SK-N-SH (cell line): Measurements from ENCODE around the gene POLR1A. TPM values are rescaled to one million over a fixed set of nuclear protein-coding genes. Genes with fewer than 3 reads are reported as not detected.

Source experiments
- CTCF ChIA-PET: fragments of 300-600, 350-600 bp; formaldehyde crosslinking; extraction: SDS; loops from one replicate; lab custom pipeline; 2021; lab: Yijun Ruan, JAX
- POLR2A ChIA-PET: fragments of 350-600 bp; sonication (Branson Sonifier 250); formaldehyde crosslinking; extraction: SDS; loops from one replicate; lab custom pipeline; 2020; ENCODE audit warnings: antibody characterized with exemption, inconsistent platforms; lab: Yijun Ruan, JAX
- DNase-seq: peaks from one replicate; pipeline ENCODE4 v3.0.0; 2012
- H2AFZ ChIP-seq: fragments of 200-600 bp; sonication (generic); 2 replicates; pipeline ENCODE4 v1.8.1; 2016; ENCODE audit warnings: antibody characterized with exemption, mild to moderate bottlenecking, low read depth
- H3F3A ChIP-seq: fragments of 200-600 bp; sonication (generic); replicated peaks from 2 replicates; pipeline ENCODE3; 2016; ENCODE audit warnings: antibody characterized with exemption, mild to moderate bottlenecking; ENCODE audit not compliant: insufficient read depth
- H3K27ac ChIP-seq, 2 experiments: fragments of 200-500 bp in 1 of 2; fragments of 200-600 bp in 1 of 2; sonication (Bioruptor generic) in 1 of 2; sonication (generic), shearing (Covaris generic) in 1 of 2; 2 replicates each; pipeline versions ENCODE4 v1.5.1 to v1.6.1; 2014 to 2016; ENCODE audit warnings: low read depth in 2 of 2, inconsistent platforms in 1 of 2, low read length in 1 of 2, mild to moderate bottlenecking in 1 of 2, mixed read lengths in 1 of 2
- H3K27me3 ChIP-seq: fragments of 200-600 bp; sonication (generic), shearing (Covaris generic); 2 replicates; pipeline ENCODE4 v1.6.1; 2016; ENCODE audit warnings: mixed run types; ENCODE audit not compliant: insufficient read depth
- H3K36me3 ChIP-seq, 2 experiments: fragments of 200-500 bp in 1 of 2; fragments of 200-600 bp in 1 of 2; sonication (Bioruptor generic) in 1 of 2; sonication (generic) in 1 of 2; replicated peaks in 1 of 2; 2 replicates each; pipeline versions ENCODE3 to v1.5.1; 2014 to 2016; ENCODE audit warnings: low read length in 1 of 2, mild to moderate bottlenecking in 1 of 2; ENCODE audit not compliant: insufficient read depth in 2 of 2, control insufficient read depth in 1 of 2
- H3K4me1 ChIP-seq, 2 experiments: fragments of 200-500 bp in 1 of 2; fragments of 200-600 bp in 1 of 2; sonication (Bioruptor generic) in 1 of 2; sonication (generic), shearing (Covaris generic) in 1 of 2; 2 replicates each; pipeline versions ENCODE4 v1.5.1 to v1.6.1; 2014 to 2016; ENCODE audit warnings: low read depth in 1 of 2, low read length in 1 of 2, mixed run types in 1 of 2; ENCODE audit not compliant: insufficient read depth in 2 of 2, control insufficient read depth in 1 of 2
- H3K4me2 ChIP-seq: fragments of 200-600 bp; sonication (generic), shearing (Covaris generic); 2 replicates; pipeline ENCODE4 v1.6.1; 2017; ENCODE audit warnings: mixed run types
- H3K4me3 ChIP-seq, 2 experiments: fragments of 200-500 bp in 1 of 2; fragments of 200-600 bp in 1 of 2; sonication (Bioruptor generic) in 1 of 2; sonication (generic), shearing (Covaris generic) in 1 of 2; 2 replicates each; pipeline versions ENCODE4 v1.5.1 to v1.8.1; 2014 to 2016; ENCODE audit warnings: low read depth in 2 of 2, inconsistent platforms in 1 of 2, low read length in 1 of 2, mild to moderate bottlenecking in 1 of 2, mixed read lengths in 1 of 2, moderate library complexity in 1 of 2
- H3K79me2 ChIP-seq: fragments of 200-600 bp; sonication (generic); 2 replicates; pipeline ENCODE4 v1.8.1; 2017; ENCODE audit warnings: mild to moderate bottlenecking; ENCODE audit not compliant: insufficient read depth
- H3K9ac ChIP-seq: fragments of 200-600 bp; sonication (generic); 2 replicates; pipeline ENCODE4 v1.6.1; 2017; ENCODE audit warnings: mixed run types
- H3K9me2 ChIP-seq: fragments of 200-600 bp; sonication (generic); 2 replicates; pipeline ENCODE4 v1.6.1; 2017; ENCODE audit warnings: mixed run types
- H3K9me3 ChIP-seq: fragments of 200-600 bp; sonication (generic); 2 replicates; pipeline ENCODE4 v1.6.1; 2017; ENCODE audit warnings: mixed run types, mild to moderate bottlenecking, moderate library complexity
- H4K20me1 ChIP-seq: fragments of 200-600 bp; sonication (generic); 2 replicates; pipeline ENCODE4 v1.6.1; 2017; ENCODE audit warnings: mild to moderate bottlenecking, mixed run types; ENCODE audit not compliant: insufficient read depth
- EP300 ChIP-seq, 2 experiments: IDR thresholded peaks; 2 replicates each; pipeline versions ENCODE4 v1.4.0 to v1.6.1; 2012; ENCODE audit warnings: borderline replicate concordance in 1 of 2, low read depth in 1 of 2, low read length in 1 of 2
- EZH2phosphoT487 ChIP-seq: fragments of 200-600 bp; sonication (generic); IDR thresholded peaks from 2 replicates; pipeline ENCODE4 v1.6.1; 2017; ENCODE audit warnings: low read depth, mixed run types, mild to moderate bottlenecking, antibody characterized with exemption, moderate library complexity, borderline replicate concordance
- GATA2 ChIP-seq: sonication (generic); formaldehyde crosslinking; IDR thresholded peaks from 2 replicates; pipeline ENCODE4 v1.5.0; 2020; ENCODE audit warnings: mild to moderate bottlenecking, missing genetic modification reagents
- MEF2A ChIP-seq: IDR thresholded peaks from 2 replicates; pipeline ENCODE4 v1.4.0; 2012; ENCODE audit warnings: low read depth, borderline replicate concordance
- POLR2AphosphoS5 ChIP-seq: IDR thresholded peaks from 2 replicates; pipeline ENCODE4 v1.6.1; 2012; ENCODE audit warnings: low read depth, low read length
- RAD21 ChIP-seq: IDR thresholded peaks from 2 replicates; pipeline ENCODE4 v1.6.1; 2012; ENCODE audit warnings: mild to moderate bottlenecking, low read length
- RCOR1 ChIP-seq: fragments of 150-350 bp; IDR thresholded peaks from 2 replicates; pipeline ENCODE4 v1.6.1; 2017; ENCODE audit warnings: antibody characterized with exemption, low read length
- RFX5 ChIP-seq: IDR thresholded peaks from 2 replicates; pipeline ENCODE4 v1.6.1; 2012; ENCODE audit warnings: mild to moderate bottlenecking, improper control_type of control experiment, low read length
- RXRA ChIP-seq: IDR thresholded peaks from 2 replicates; pipeline ENCODE4 v1.4.0; 2012; ENCODE audit warnings: low read depth, mild to moderate bottlenecking, borderline replicate concordance
- SIN3A ChIP-seq: IDR thresholded peaks from 2 replicates; pipeline ENCODE4 v1.6.1; 2012; ENCODE audit warnings: low read depth, mild to moderate bottlenecking, low read length, moderate library complexity, borderline replicate concordance
- TAF1 ChIP-seq: IDR thresholded peaks from 2 replicates; pipeline ENCODE4 v1.6.1; 2012; ENCODE audit warnings: low read depth, mild to moderate bottlenecking, low read length, moderate library complexity, borderline replicate concordance
- TEAD4 ChIP-seq: IDR thresholded peaks from 2 replicates; pipeline ENCODE4 v1.4.0; 2012; ENCODE audit warnings: mild to moderate bottlenecking, borderline replicate concordance; ENCODE audit not compliant: insufficient read depth
- WGBS: methylation state at CpG from one replicate; pipeline ENCODE4 v1.1.6; 2017; ENCODE audit warnings: low lambda C conversion rate; 5-methylcytosine and 5-hydroxymethylcytosine counted together
- polyA plus RNA-seq, 3 experiments: library from polyadenylated mRNA; depleted of rRNA; stranded (reverse); fragments of >200 nt; gene quantifications; 2 replicates each; pipeline ENCODE4 v1.2.3, GENCODE V29; 2012
- TF ChIP-seq, protein P1 (sequence below): fragments of 150-350 bp; IDR thresholded peaks from 2 replicates; pipeline ENCODE4 v1.6.1; 2016; ENCODE audit warnings: mild to moderate bottlenecking, low read depth, low read length
- TF ChIP-seq, protein P2 (sequence below): IDR thresholded peaks from 2 replicates; pipeline ENCODE4 v1.4.0; 2012; ENCODE audit warnings: low read depth, borderline replicate concordance
- TF ChIP-seq, protein P3 (sequence below): fragments of 200-600 bp; sonication (generic); IDR thresholded peaks from 2 replicates; pipeline ENCODE4 v1.6.1; 2017; ENCODE audit warnings: antibody characterized with exemption, mild to moderate bottlenecking, moderate library complexity
- TF ChIP-seq, protein P4 (sequence below): IDR thresholded peaks from 2 replicates; pipeline ENCODE4 v1.4.0; 2012; ENCODE audit warnings: low read depth, borderline replicate concordance
- TF ChIP-seq, protein P5 (sequence below): IDR thresholded peaks from 2 replicates; pipeline ENCODE4 v1.4.0; 2012; ENCODE audit warnings: low read depth
- TF ChIP-seq, protein P6 (sequence below): IDR thresholded peaks from 2 replicates; pipeline ENCODE4 v1.6.1; 2012; ENCODE audit warnings: mild to moderate bottlenecking, low read depth, low read length, moderate library complexity

The POLR1A gene
- polyA plus RNA-seq, 1 of the 3 experiments (the other 2 are of a cell fraction): 6.1 TPM

DNA sequence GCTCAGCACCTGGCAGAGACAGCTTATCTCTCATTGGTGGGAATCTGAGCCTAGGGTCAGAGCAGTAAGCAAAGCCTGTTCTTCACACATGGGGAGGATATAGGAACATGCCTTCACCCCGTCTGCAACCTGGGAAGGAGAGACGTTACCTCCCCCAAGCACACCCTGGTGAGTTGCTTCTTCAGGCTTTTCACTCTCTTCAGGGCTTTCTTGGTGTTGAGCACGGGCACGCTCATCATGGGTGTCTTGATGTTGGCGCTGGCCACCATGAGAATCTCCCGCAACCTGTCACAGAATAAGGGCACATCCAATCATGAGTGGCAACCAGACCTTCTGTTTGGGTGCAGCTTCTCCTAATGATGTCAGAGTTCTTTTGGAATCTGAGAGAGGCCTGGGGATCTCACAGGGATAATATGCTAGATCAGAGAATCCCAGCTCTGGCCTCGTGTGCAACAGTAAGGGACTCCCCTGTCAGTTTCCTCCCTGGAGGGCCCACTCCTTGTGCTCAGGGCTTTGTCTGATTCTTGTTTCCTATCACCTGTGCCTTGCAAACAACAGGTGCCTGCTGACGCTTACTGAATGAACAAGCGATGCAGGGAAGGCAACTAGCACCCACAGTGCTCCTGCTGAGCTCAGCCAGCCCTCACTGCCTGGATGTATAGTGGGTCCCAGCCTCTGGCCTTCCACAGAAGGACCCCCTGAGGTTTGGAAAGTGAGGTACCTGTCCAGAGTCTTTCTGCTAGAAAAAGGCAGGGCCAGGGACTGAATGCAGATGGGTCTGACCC is 66.3 kb downstream of the POLR1A start:
- TF ChIP-seq EP300 (IDR thresholded peaks at IDR 0.05; ENCODE audit: borderline replicate concordance in 1 of 2, low read depth in 1 of 2, low read length in 1 of 2) (no peak), RCOR1 (no peak), RAD21 (no peak), MEF2A (no peak), TEAD4 (no peak), EZH2phosphoT487 (no peak), GATA2 (no peak), RXRA (no peak), RFX5 (no peak), SIN3A (no peak), POLR2AphosphoS5 (no peak), TAF1 (no peak)
- TF ChIP-seq, protein P1, sequence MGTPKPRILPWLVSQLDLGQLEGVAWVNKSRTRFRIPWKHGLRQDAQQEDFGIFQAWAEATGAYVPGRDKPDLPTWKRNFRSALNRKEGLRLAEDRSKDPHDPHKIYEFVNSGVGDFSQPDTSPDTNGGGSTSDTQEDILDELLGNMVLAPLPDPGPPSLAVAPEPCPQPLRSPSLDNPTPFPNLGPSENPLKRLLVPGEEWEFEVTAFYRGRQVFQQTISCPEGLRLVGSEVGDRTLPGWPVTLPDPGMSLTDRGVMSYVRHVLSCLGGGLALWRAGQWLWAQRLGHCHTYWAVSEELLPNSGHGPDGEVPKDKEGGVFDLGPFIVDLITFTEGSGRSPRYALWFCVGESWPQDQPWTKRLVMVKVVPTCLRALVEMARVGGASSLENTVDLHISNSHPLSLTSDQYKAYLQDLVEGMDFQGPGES: no peak
- TF ChIP-seq, protein P2, sequence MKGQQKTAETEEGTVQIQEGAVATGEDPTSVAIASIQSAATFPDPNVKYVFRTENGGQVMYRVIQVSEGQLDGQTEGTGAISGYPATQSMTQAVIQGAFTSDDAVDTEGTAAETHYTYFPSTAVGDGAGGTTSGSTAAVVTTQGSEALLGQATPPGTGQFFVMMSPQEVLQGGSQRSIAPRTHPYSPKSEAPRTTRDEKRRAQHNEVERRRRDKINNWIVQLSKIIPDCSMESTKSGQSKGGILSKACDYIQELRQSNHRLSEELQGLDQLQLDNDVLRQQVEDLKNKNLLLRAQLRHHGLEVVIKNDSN: no peak
- TF ChIP-seq, protein P3, sequence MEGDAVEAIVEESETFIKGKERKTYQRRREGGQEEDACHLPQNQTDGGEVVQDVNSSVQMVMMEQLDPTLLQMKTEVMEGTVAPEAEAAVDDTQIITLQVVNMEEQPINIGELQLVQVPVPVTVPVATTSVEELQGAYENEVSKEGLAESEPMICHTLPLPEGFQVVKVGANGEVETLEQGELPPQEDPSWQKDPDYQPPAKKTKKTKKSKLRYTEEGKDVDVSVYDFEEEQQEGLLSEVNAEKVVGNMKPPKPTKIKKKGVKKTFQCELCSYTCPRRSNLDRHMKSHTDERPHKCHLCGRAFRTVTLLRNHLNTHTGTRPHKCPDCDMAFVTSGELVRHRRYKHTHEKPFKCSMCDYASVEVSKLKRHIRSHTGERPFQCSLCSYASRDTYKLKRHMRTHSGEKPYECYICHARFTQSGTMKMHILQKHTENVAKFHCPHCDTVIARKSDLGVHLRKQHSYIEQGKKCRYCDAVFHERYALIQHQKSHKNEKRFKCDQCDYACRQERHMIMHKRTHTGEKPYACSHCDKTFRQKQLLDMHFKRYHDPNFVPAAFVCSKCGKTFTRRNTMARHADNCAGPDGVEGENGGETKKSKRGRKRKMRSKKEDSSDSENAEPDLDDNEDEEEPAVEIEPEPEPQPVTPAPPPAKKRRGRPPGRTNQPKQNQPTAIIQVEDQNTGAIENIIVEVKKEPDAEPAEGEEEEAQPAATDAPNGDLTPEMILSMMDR: no peak
- TF ChIP-seq, protein P4, sequence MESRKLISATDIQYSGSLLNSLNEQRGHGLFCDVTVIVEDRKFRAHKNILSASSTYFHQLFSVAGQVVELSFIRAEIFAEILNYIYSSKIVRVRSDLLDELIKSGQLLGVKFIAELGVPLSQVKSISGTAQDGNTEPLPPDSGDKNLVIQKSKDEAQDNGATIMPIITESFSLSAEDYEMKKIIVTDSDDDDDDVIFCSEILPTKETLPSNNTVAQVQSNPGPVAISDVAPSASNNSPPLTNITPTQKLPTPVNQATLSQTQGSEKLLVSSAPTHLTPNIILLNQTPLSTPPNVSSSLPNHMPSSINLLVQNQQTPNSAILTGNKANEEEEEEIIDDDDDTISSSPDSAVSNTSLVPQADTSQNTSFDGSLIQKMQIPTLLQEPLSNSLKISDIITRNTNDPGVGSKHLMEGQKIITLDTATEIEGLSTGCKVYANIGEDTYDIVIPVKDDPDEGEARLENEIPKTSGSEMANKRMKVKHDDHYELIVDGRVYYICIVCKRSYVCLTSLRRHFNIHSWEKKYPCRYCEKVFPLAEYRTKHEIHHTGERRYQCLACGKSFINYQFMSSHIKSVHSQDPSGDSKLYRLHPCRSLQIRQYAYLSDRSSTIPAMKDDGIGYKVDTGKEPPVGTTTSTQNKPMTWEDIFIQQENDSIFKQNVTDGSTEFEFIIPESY: no peak
- TF ChIP-seq, protein P5, sequence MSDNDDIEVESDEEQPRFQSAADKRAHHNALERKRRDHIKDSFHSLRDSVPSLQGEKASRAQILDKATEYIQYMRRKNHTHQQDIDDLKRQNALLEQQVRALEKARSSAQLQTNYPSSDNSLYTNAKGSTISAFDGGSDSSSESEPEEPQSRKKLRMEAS: no peak
- TF ChIP-seq, protein P6, sequence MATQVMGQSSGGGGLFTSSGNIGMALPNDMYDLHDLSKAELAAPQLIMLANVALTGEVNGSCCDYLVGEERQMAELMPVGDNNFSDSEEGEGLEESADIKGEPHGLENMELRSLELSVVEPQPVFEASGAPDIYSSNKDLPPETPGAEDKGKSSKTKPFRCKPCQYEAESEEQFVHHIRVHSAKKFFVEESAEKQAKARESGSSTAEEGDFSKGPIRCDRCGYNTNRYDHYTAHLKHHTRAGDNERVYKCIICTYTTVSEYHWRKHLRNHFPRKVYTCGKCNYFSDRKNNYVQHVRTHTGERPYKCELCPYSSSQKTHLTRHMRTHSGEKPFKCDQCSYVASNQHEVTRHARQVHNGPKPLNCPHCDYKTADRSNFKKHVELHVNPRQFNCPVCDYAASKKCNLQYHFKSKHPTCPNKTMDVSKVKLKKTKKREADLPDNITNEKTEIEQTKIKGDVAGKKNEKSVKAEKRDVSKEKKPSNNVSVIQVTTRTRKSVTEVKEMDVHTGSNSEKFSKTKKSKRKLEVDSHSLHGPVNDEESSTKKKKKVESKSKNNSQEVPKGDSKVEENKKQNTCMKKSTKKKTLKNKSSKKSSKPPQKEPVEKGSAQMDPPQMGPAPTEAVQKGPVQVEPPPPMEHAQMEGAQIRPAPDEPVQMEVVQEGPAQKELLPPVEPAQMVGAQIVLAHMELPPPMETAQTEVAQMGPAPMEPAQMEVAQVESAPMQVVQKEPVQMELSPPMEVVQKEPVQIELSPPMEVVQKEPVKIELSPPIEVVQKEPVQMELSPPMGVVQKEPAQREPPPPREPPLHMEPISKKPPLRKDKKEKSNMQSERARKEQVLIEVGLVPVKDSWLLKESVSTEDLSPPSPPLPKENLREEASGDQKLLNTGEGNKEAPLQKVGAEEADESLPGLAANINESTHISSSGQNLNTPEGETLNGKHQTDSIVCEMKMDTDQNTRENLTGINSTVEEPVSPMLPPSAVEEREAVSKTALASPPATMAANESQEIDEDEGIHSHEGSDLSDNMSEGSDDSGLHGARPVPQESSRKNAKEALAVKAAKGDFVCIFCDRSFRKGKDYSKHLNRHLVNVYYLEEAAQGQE: no peak
- no peaks in the 10 kb centered on the region for H4K20me1 ChIP-seq
- H3K27ac ChIP-seq: no peak overlapping the region; a peak in 1 of 4 replicates
- ChIA-PET CTCF (no interaction called here), POLR2A (interaction anchor here (0.6 kb wide), 1 partner anchor 198 kb away, joined by 4 read pairs; no protein-coding TSS in a partner anchor)
- H3K4me2 ChIP-seq: no peak overlapping the region
- H3K9ac ChIP-seq: no peak overlapping the region
- H3K9me2 ChIP-seq: no peaks in the 10 kb centered on the region
- H3K4me1 ChIP-seq: peaks cover 11 to 36% of the 10 kb centered on the region in 2 experiments
- DNase-seq: no peak
- WGBS: 96% methylated on average over 9 of the region's 9 CpGs
- H3K4me3 ChIP-seq: no peak overlapping the region
- no peaks in the 10 kb centered on the region for H3K9me3 ChIP-seq
- H3K79me2 ChIP-seq: no peaks in the 10 kb centered on the region
- H3K27me3 ChIP-seq: no peaks in the 10 kb centered on the region
- H3F3A ChIP-seq: no peaks in the 10 kb centered on the region
- H2AFZ ChIP-seq: no peak overlapping the region
- peaks cover 28 to 62% of the 10 kb centered on the region in 2 experiments for H3K36me3 ChIP-seq
